Measurements from ENCODE around the gene BAAT.

- TF ChIP-seq CTCF (IDR thresholded peaks at IDR 0.05; ENCODE audit: insufficient read depth, low read depth, low read length) (no peak), EZH2 (IDR thresholded peaks at IDR 0.05; ENCODE audit: insufficient read depth, low read length) (no peak)
Measured at GRCh38 chr9:101432740-101433139, 47.9 kb upstream of the BAAT start.

All from astrocyte (in vitro differentiated cells and primary cell).